CD4-positive, alpha-beta T cell treated with Interleukin-21 for 1 hour (primary cell): ENCODE results near the gene CPNE7.
A peak's percentile ranks its signal among the peaks of the same experiment; 100 is the strongest.

ENCODE experiments used
- DNase-seq: peaks from one replicate; pipeline ENCODE4 v3.0.0-alpha.2; 2020

Gene CPNE7

DNA sequence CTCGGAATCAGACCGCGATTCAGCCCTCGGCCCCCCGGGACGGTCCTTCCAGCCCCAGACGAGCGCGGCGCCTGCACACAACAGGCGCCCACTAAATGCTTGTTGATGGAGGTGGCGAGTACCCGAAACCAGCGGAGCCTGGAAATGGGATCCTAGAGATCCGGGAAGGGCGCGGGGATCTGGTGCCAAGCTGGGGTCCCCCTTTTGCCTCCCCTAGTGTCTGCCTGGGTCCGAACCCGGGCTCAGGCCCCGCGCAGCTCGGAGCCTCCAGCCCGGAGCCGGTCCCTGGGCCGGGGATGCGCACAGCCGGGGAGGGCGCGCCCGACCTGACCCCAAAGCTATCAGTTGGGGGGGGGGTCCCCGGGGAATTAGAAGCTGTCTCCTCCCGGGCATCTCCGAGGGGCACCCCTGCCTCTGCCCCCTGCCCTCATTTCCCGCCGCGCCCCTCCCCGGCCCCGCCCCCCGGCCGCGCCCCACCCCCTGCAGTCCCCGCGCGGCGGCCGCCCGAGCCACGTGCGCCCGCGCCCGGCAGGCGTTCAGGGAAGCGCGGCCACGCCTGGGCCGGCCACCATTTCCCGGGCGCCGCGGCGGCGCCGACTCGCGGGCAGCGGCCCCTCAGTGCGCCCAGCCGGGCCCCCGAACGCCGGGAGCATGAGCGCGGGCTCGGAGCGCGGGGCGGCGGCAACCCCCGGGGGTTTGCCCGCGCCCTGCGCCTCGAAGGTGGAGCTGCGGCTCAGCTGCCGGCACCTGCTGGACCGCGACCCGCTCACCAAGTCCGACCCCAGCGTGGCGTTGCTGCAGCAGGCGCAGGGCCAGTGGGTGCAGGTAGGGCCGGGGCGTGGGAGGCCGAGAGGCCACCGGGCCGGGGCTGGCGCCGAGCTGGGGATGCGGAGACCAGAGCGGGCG, at the start of gene CPNE7:
CPNE7 (plus strand) TSS at position 512 of the 906 bp plus-strand sequence; CDS start at position 652, 140 bp downstream.
- DNase-seq: no peak

DNA sequence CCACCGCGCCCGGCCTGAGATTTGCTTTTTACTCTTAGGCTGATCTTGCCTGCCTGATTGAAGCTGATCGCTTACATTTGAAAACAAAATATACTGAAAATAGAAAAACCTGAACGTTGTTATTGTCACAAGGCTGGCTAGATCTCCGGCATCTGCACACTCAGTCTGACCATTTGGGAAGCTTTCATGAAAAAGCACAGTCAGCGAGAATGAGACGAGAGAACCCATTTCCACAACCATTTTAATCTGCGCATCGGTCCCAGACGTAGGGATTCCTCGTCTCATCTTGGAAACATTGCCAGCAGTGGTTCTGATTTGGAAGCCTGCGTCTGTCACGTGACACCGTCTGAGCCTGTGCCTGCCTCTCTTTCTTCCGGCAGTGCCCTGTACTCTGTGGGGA, 46.5 kb upstream of the CPNE7 start:
- DNase-seq: no peak

DNA sequence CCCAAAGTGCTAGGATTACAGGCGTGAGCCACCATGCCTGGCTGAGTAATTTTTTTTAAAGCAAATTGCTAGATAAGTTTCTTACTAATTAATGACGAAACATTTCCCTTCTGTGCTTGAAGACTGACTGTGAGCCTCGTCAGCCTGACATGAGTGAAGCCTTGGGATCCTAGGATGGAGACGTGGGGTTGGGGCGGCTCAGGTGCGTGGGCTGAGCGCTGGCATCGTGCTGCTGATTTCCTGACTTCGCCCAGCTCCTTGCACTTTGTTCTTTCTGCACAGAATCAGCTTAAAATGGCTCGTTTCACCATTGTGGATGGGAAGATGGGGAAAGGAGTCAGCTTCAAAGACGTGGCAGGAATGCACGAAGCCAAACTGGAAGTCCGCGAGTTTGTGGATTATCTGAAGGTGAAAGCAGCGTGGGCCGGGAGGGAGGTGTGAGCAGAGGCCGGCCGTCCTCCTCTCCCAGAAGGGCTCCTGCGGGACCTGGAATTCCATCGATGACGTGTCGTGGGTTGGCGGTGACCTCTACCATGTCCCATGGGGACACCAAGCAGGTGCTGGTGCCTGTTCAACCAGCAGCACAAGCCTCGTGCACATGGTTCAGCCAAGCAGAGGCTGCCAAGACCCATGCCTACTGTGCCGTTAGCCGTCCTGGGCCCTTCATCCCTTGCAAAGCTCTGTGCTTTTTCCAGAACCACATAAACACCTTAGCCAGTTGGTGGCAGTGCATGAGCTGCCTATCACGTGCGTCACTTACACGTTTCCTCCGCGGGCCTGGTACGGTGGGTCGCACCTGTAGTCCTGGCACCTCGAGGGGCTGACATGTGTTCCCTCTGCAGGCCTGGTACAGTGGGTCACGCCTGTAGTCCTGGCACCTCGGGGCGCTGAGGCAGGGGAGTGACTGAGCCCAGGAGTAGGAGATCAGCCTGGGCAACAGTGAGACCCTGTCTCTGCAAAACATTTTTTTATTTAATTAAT, 44.9 kb upstream of the CPNE7 start:
- DNase-seq: no peak

DNA sequence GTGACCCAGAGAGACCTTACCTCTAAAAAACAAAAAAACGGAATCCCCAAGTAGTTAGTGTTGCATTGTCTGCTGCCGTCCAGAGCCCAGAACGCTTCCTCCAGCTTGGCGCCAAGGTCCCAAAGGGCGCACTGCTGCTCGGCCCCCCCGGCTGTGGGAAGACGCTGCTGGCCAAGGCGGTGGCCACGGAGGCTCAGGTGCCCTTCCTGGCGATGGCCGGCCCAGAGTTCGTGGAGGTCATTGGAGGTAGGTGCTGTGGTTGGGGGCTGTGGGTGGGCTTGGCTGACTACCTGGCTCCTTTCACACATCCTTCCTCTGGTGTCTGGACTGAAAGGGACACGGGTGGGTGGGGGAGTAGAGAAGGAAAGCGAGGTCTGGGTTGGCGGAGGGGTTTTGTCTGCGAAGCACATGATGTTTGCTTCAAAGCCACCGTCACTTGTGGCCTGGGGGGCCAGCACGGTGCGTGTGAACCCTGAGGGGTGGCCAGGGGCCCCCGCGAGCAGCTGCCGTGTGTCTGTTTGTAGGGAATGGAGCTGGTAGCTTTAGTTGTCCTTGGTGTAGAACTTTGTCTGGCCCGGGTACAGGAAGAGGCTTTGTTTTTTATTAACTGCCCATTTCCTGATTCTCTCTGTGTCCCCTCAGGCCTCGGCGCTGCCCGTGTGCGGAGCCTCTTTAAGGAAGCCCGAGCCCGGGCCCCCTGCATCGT, 43.6 kb upstream of the CPNE7 start:
- DNase-seq: no peak

DNA sequence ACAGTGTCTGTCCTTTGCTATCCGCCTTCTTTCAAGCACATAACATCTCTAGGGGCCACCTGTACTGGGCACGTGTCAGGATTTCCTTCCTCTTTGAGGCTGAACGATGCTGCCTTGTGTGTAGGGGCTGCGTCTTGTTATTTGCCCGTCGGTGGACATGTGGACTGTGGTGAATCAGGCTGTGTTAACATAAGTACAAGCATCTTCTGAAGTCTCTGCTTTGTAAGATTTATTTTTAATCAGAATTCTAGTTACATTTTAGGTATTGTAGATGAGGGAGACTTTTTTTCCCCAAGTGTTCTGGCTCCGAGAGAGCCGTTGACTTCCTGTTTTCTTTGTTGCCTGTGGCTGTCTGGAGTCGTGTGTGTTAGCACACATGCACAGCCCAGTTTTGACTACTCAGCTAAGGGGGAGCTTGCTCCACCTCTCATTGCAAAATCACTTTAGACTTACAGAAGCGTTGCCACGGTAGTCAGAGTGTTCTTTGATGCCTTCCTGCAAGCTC, 41.3 kb upstream of the CPNE7 start:
- DNase-seq: peak; percentile 46

DNA sequence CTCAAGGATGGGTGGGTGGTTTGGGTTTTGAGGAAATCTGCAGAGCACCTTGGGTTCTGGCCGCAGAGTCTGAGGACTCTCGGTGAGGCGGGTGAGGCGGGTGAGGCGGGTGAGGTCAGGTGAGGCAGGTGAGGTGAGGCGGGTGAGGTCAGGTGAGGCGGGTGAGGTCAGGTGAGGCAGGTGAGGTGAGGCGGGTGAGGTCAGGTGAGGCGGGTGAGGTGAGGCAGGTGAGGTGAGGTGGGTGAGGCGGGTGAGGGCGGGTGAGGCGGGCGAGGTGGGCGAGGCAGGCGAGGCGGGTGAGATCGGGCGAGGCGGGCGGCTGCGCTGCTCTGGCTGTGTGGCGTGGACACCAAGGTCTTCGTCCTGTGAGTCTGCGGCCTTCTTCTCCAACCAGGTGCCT, 39.2 kb upstream of the CPNE7 start:
- DNase-seq: no peak

DNA sequence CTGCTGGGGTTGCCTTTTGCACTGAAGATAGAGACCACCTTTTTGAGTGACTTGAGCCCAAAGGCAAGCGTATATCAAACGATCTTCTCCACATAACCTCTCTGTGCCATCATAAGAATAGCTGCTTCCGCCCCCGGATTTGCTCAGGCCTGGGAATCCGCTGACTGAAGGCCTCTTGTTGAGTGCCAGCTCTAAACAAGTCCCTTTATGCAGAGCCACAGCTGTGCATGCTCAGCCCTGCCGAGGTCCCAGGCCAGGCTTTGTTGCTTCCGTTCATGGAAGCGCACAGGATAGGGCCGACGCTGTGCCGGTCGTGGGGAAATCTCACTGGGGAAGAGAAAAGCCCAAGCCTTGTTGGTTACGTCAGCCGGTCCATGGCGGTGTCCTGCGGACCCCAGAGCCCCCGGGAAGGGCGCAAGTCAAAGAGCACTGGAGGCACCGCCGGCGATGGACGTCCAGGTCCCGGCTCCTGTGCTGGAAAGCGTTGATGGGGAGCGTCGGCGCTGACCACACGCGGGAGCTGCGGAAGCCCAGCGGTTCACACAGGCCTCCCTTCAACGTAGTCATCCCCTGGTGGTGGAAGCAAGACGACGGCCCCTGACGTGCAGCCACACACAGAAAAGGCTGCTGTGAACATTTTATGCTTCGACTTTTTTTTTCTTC, 38.5 kb upstream of the CPNE7 start:
- DNase-seq: no peak

DNA sequence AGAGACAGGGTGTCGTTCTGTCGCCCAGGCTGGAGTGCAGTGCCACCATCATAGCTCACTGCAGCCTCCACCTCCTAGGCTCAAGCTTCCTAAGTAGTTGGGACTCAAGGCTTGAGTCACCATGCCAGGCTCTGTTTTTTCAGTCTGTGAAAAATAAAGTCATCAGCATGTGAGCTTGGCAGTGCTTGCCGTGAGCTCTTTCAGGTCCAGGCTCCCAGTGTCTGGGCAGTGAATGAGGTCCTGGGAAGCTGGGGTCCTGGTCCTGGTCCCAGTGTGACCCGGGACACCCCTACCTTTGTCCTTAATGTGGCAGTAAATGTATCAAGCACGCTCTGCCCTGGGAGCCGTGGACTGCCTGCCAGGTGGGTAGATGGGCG, 38.0 kb upstream of the CPNE7 start:
- DNase-seq: no peak

DNA sequence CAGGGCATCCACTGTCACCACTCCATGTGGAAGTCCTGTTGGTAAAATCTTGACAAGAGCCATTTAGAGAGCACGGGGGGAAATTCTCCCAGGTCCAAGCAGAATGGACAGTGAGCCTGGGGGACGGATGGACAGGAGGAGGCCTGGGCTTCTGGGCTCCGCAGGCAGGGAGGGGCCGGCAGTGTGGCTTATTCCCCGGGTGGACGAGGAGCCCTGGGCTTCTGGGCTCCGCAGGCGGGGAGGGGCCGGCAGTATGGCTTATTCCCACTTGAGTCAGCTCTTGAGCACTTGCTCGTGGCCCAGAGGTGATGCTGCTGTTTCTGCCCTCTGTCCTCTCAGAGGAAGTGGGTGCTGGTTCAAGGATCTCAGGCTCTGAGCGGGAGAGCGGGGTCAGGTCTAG, 37.3 kb upstream of the CPNE7 start:
- DNase-seq: no peak

DNA sequence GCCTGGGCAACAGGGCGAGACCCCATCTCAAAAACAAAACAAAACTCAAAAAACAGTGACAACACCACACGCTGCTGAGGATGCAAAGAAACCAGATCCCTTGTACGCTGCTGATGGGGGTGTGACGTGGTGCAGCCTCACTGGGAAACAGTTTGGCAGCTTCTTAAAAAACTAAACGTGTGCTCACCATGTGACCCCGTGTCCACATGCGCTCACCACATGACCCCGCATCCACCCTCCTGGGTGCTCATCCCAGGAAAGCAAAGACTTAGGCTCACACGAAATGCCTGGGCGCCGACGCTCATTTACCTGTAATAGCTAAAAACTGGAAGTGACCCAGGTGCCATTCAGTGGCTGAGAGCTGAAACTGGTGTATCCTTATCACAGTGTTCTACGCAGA, 35.0 kb upstream of the CPNE7 start:
- no peak for DNase-seq

DNA sequence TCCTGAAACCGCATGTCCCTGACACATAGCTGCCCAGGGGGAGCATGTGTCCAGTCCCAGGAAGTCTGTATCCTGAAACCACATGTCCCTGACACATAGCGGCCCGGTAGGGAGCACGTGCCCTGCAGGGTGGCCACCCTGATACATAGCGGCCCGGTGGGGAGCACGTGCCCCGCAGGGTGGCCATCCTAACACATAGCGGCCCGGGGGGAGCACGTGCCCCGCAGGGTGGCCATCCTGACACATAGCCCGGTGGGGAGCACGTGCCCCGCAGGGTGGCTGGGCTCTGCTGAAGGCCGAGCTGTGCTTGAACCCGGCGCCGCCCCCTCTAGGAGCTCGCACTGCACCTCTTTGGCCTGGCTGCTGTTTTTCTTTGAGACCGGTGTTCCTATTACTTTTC, 33.8 kb upstream of the CPNE7 start:
- no peak for DNase-seq

DNA sequence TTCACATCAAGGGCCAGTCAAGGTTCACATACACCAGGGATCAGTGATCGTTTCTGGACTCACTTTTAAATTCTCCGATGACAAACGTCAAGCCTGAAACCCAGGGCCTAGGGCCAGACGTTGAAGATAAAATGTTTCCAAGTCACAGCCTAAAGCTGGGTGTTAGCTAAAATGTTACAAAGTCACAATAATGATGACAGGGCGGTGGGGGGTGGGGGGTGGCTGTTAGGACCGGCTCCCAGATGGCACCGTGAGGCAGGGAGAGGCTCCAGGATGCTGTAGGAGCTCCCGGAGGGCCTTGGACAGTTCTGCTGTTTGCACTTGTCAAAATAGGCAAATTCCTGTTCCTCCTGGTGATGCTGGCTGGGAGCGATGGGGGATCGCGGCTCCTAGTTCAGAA, 31.4 kb upstream of the CPNE7 start:
- no peak for DNase-seq

DNA sequence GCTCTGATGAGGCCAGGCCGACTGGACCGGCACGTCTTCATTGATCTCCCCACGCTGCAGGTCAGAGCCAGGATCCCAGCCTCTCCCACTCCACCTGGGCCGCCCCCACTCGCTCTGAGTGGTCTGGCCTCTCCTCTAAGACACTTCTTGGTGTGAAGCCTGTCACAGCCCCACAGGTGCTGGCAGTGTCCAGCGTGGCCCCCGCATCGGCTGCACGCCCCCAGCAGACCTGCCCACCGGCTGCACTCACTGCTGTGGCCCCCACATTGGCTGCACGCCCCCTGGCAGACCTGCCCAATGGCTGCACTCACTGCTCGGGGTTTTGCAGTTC, 30.9 kb upstream of the CPNE7 start:
- no peak for DNase-seq

DNA sequence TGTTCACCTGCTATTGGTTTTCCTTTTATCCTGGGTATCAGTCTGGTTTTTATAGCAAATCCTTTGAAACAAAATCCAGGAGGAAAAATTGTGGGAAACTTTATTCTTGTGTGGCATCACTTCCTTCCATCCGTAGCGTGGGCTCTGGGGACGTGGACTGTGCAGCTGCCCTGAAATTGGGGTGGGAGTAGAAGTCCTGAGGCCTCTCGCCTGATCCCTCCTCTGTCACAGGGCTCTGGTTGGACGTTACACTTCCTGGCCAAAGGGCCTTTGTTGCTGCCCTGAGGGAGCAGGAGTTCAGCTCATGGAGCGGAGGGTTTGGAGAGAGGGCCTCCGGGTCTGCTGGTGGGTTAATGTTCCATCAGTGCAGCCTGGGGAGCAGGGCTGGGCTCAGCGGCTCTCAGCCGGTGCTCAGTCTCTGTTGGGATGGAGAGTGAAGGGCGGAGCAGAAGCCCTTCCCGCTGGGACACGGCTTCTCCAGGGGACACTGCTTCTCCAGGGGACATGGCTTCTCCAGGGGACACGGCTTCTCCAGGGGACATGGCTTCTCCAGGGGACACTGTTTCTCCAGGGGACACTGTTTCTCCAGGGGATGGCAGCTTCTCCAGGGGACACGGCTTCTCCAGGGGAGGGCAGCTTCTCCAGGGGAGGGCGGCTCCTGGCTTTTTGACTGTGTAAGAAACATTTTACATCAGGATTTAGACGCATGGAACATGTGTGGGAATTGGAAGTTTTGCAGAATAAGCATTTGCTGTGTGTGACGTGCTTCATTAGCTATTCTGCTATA, 30.3 kb upstream of the CPNE7 start:
- DNase-seq: no peak

DNA sequence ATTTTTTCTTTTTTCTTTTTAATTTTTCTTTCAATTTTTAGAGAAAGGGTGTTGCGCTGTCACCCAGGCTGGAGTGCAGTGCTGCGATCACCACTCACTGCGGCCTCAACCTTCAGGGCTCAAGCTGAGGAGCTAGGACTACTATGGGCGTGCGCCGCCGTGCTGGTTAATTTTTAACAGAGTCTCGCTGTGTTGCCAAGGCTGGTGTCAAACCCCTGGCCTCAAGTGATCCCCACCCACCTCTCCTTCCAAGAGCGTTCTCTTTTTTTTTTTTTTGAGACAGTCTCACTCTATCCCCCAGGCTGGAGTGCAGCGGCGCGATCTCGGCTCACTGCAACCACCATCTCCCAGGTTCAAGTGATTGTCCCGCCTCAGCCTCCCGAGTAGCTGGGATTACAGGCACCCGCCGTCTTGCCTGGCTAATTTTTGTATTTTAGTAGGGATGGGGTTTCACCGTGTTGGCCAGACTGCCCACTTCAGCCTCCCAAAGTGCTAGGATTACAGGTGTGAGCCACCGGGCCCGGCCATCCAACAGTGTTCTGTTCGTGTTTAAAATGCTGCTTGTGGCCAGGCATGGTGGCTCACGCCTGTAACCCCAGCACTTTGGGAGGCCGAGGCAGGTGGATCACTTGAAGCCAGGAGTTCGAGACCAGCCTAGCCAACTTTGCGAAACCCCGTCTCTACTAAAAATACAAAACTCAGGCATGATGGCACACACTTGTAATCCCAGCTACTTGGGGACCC, 29.6 kb upstream of the CPNE7 start:
- no peak for DNase-seq

DNA sequence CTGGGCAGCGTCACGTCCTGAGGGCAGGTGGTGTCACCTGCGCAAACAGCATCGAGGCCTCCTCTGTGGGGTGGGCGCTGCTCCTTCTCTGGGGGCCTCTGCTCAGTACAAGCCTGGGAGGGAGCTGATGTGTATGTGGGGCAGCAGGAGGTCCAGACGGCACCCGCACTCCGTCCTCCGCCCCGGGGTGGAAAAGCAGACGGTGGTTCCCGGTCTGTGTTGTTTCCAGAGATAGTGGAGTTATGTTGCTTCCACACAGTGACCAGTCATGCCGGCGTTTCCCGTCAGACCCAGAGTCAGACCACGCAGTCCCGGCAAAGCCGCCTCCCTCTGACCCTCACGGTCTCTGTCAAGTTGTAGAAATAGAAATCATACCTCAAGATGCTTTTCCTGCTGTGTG, 28.8 kb upstream of the CPNE7 start:
- no peak for DNase-seq

DNA sequence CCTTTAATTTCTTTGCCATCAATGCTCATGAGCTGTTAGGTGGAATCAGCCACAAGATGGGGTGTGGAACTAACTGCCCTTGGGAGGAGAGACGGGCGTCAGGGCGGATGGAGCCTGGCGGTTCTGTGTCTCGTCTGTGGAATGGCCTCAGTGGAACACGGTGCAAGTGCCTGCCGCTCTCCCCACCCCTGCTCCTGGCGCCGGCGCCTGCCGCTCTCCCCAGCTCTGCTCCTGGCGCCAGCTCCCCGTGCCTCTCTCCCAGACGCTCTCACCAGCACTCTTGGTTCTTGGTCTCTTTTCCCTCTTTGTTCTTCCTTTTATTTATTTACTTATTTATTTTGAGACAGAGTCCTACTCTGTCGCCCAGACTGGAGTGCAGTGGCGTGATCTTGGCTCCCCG, 28.3 kb upstream of the CPNE7 start:
- no peak for DNase-seq

DNA sequence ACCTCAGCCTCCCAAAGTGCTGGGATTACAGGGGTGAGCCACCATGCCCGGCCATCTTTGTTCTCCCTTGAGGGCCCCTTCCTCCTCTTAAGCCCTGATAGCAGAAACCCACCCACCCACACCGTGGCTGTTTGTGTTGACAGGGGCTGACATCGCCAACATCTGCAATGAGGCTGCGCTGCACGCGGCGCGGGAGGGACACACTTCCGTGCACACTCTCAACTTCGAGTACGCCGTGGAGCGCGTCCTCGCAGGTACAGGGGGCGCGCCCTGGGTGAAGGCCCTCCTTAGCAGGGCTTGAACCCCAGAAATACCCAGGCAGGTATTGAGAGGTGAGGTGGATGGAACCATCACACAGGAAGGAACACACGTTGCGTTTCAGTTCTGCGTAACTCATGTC, 27.7 kb upstream of the CPNE7 start:
- no peak for DNase-seq

DNA sequence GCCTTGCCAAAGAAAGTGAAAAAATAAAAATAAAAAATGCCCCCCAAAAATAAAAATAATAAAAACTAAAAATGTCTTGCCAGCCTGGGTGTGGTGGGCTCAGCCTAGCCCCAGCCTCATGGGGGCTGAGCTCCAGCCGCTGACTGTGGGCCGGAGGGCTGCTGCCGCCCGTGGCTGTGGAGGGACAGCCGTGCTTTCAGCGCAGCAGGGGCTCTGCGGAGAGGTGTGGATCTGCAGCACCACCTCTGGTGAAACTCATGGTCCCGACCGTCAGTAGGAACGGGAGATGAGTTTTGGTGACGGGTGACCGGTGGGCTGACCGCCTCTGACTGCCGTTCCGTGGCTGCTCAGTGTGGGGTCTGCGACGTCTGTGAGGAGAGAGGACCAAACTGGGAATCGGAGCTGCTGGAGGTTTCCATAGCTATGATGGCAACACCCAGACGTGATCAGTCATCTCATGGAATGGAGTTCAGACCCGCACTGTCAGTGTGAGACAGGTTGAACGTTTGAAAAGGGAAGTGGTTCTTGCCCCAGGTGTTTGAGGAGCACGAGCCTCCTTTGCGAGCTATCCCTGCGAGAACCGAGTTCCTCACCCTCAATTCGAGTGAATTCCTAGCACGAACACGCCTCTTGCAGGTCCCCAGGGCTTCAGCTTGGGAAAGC, 27.1 kb upstream of the CPNE7 start:
- DNase-seq: no peak

DNA sequence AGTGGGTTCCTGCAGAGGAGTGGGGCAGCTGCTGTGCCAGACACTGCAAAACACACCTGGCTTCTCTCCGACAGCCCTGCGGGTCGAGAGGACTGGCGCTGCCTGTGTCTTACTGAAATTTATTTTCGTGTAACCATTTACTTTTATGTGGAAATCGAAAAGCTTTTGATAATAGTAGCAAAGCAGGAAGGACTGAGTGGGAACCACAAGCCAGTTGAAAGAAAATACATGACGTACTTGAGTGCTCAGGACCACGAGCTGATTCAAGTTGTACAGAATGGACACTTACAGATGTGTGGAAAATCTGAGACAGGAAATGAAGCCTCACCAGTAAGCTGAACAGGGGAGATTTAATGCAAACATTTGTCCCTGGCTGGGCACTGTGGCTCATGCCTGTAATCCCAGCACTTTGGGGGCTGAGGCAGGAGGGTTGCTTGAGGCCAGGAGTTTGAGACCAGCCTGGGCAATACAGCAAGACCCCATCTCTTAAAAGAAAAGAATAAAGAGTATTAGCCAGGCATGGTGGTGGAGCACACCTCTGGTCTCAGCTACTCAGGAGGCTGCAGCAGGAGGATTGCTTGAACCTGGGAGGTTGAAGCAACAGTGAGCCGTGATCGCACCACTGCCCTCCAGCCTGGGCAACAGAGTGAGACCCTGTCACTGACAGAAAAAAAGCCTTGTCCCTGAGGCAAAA, 26.4 kb upstream of the CPNE7 start:
- DNase-seq: peak; percentile 25
